ENCODE results near the gene HMX1.

HMX1 gene

DNA sequence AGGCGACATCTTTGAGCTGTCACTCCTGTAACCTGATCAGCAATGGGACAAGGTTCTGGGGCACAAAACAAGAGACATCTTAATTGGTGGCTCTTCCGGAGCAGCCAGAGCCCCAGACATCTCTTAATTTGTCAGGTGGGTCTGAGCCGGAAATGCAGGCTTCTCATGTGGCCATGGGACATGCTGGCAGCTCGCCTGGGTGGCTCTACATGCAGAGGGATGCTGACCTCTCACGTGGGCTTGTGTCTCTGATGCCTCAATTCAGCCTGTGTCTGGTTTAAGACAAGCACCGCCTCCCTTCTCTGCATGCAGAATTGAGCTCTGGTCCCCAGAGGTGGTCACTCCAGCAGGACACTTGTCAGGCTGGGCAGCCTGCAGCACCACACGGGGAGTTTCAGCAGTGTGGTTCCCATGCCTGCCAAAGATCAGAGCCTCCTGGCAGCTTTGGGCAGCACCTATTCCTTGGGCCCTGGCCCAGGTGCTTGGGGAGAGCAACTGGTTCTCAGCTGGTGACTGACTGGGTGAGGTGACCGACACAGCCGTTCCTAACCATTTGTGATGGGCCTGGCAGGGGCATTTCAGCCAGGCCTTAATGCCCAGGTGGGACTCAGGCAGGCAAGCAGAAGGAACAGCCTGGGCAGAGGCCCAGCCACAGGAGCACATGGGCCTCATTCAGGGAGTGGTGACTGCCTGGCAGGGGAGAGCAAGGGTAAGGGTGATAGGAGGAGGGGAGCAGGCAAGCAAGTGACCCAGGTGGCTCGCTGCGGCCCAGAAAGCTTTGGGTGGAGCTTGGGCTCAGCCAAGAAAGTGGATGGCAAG, 53.4 kb downstream of the HMX1 start:
- DNase-seq: no peak
- ATAC-seq: no peak

DNA sequence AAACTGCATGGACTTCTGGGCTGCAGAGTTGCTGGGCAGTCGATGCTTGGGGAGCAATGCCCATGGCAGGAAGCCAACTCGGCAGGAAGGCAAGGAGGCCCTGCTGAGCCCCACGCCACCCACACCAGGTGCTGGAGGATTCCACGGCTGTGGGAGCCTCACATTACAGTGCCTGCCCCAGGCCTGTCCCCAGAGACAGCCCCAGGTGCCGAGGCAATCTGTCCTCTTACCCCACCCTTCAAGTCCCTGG, 53.9 kb downstream of the HMX1 start:
- no peak for DNase-seq
- ATAC-seq: no peak

DNA sequence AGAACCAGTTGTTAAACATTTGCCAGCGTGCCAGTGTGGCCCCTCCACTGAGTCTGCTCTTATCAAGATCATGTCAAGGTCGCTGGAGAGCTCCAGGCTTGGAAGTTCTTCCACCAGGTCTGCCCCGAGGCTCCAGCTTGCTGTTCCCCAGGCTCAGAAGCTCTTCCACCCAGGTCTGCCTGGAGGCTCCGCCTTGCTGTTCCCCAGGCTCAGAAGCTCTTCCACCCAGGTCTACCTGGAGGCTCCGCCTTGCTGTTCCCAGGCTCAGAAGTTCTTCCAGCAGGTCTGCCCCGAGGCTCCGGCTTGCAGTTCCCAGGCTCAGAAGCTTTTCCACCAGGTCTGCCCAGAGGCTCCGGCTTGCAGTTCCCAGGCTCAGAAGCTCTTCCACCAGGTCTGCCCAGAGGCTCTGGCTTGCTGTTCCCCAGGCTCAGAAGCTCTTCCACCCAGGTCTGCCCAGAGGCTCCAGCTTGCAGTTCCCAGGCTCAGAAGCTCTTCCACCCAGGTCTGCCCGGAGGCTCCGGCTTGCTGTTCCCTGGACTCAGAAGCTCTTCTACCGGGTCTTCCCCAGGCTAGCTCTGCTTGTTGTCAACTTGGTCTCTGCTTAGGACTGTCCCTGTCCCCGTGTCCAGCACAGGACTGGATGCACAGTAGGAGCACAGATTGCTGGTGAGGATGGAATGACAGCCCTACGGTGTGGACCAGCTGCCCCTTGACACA, 54.4 kb downstream of the HMX1 start:
- DNase-seq (no peak), ATAC-seq (no peak)

Measured in stimulated activated naive CD8-positive, alpha-beta T cell treated with anti-CD3 and anti-CD28 coated beads, Interleukin-15, Interleukin-2, amounts not matched to agents 100 U/mL and 50 U/mL, for 24 hours (primary cell).